GM19452 (cell line): Measurements from ENCODE around the gene FLAD1.

Experiments
- ATAC-seq: cut with Tn5 transposase; IDR thresholded peaks from one replicate; pipeline ENCODE4 v1.9.1; 2021; ENCODE audit not compliant: unreplicated experiment

The FLAD1 gene

GRCh38 chr1:155014709-155015508 is 31.8 kb downstream of the FLAD1 start:
- no peak for ATAC-seq

- no peak for ATAC-seq
Measured at GRCh38 chr1:155015527-155016230, 32.5 kb downstream of the FLAD1 start.

- ATAC-seq, result no peak
Measured at GRCh38 chr1:155016231-155016831, 33.2 kb downstream of the FLAD1 start.

- peak; percentile 80 for ATAC-seq
Measured at GRCh38 chr1:155017041-155017945, 34.1 kb downstream of the FLAD1 start.

- ATAC-seq, result no peak
Measured at GRCh38 chr1:155017946-155018316, 34.8 kb downstream of the FLAD1 start.

- no peak for ATAC-seq
Measured at GRCh38 chr1:155018617-155019348, 35.6 kb downstream of the FLAD1 start.

GRCh38 chr1:155019377-155020245 is 36.5 kb downstream of the FLAD1 start:
- no peak for ATAC-seq

- ATAC-seq, result no peak
Measured at GRCh38 chr1:155022136-155022926, 39.2 kb downstream of the FLAD1 start.

- no peak for ATAC-seq
Measured at GRCh38 chr1:155022927-155023236, 39.7 kb downstream of the FLAD1 start.

GRCh38 chr1:155023627-155024026 is 40.5 kb downstream of the FLAD1 start:
- ATAC-seq, result no peak

GRCh38 chr1:155024315-155024714 is 41.2 kb downstream of the FLAD1 start:
- no peak for ATAC-seq

- no peak for ATAC-seq
Measured at GRCh38 chr1:155026154-155026553, 43.0 kb downstream of the FLAD1 start.

- no peak for ATAC-seq
Measured at GRCh38 chr1:155026588-155026987, 43.4 kb downstream of the FLAD1 start.

- no peak for ATAC-seq
Measured at GRCh38 chr1:155029513-155030242, 46.5 kb downstream of the FLAD1 start.

GRCh38 chr1:155030243-155030795 is 47.2 kb downstream of the FLAD1 start:
- no peak for ATAC-seq

GRCh38 chr1:155030899-155031298 is 47.8 kb downstream of the FLAD1 start:
- ATAC-seq, result no peak

- no peak for ATAC-seq
Measured at GRCh38 chr1:155032886-155033285, 49.7 kb downstream of the FLAD1 start.

- ATAC-seq, result no peak
Measured at GRCh38 chr1:155033524-155033923, 50.4 kb downstream of the FLAD1 start, which contains the start of the genes DCST1 and DCST2. Gene DCST1 (plus strand): TSS chr1:155033824. CDS start chr1:155034037, 213 bp downstream. Gene DCST2 (minus strand): TSS chr1:155033781. CDS start chr1:155033701, 80 bp downstream.
